Adipocyte (in vitro differentiated cells): ENCODE results near the gene PLA2G4A.

Source experiments
- DNase-seq: peaks from one replicate; pipeline ENCODE4 v3.0.0-alpha.2; 2015; ENCODE audit warnings: low read depth
- H3K27me3 ChIP-seq: replicated peaks from 2 replicates; pipeline ENCODE4 v1.7.0; 2013; ENCODE audit warnings: mild to moderate bottlenecking, low read length, moderate library complexity; ENCODE audit not compliant: control insufficient read depth, insufficient read depth
- H3K36me3 ChIP-seq: 2 replicates; pipeline ENCODE4 v1.7.0; 2013; ENCODE audit warnings: low read length, mild to moderate bottlenecking, moderate library complexity; ENCODE audit not compliant: control insufficient read depth, insufficient read depth, severe bottlenecking
- H3K4me1 ChIP-seq: 2 replicates; pipeline ENCODE4 v1.7.0; 2013; ENCODE audit warnings: mild to moderate bottlenecking, low read length, moderate library complexity; ENCODE audit not compliant: control insufficient read depth, insufficient read depth
- H3K4me3 ChIP-seq: 2 replicates; pipeline ENCODE4 v1.7.0; 2013; ENCODE audit warnings: mild to moderate bottlenecking, low read length, moderate library complexity
- H3K9ac ChIP-seq: 2 replicates; pipeline ENCODE4 v1.7.0; 2013; ENCODE audit warnings: mild to moderate bottlenecking, low read length, moderate library complexity
- H3K9me3 ChIP-seq: 2 replicates; pipeline ENCODE4 v1.7.0; 2013; ENCODE audit warnings: mild to moderate bottlenecking, low read length, moderate library complexity; ENCODE audit not compliant: control insufficient read depth

PLA2G4A gene

GRCh38 chr1:186849271-186849671, 20.5 kb downstream of the PLA2G4A start:
- Histone ChIP-seq H3K27me3 (no peaks in the 10 kb centered on the region), H3K4me1 (peaks cover 21% of the 10 kb centered on the region), H3K36me3 (no peaks in the 10 kb centered on the region), H3K9me3 (no peaks in the 10 kb centered on the region), H3K9ac (no peak overlapping the region), H3K4me3 (no peak overlapping the region)
- no peak for DNase-seq

GRCh38 chr1:186849826-186850225, 21.1 kb downstream of the PLA2G4A start:
- Histone ChIP-seq H3K27me3 (no peaks in the 10 kb centered on the region), H3K4me3 (no peak overlapping the region), H3K4me1 (peaks cover 21% of the 10 kb centered on the region), H3K9ac (no peak overlapping the region), H3K9me3 (no peaks in the 10 kb centered on the region), H3K36me3 (no peaks in the 10 kb centered on the region)
- DNase-seq, result peak; percentile 23

- H3K4me3 ChIP-seq, result no peak overlapping the region
- DNase-seq, result no peak
- no peaks in the 10 kb centered on the region for H3K9me3 ChIP-seq
- no peak overlapping the region for H3K9ac ChIP-seq
- no peaks in the 10 kb centered on the region for H3K36me3 ChIP-seq
- H3K27me3 ChIP-seq, result no peaks in the 10 kb centered on the region
- H3K4me1 ChIP-seq, result peaks cover 13% of the 10 kb centered on the region
These were observed 25.4 kb downstream of the PLA2G4A start for GRCh38 chr1:186854102-186854501.

GRCh38 chr1:186858923-186859322, 30.2 kb downstream of the PLA2G4A start:
- no peak overlapping the region for H3K9ac ChIP-seq
- no peaks in the 10 kb centered on the region for H3K9me3 ChIP-seq
- no peaks in the 10 kb centered on the region for H3K27me3 ChIP-seq
- H3K4me3 ChIP-seq, result no peak overlapping the region
- H3K4me1 ChIP-seq, result peaks cover 8% of the 10 kb centered on the region
- no peaks in the 10 kb centered on the region for H3K36me3 ChIP-seq
- no peak for DNase-seq

- Histone ChIP-seq H3K4me1 (peaks cover 8% of the 10 kb centered on the region), H3K4me3 (no peak overlapping the region), H3K36me3 (no peaks in the 10 kb centered on the region), H3K27me3 (no peaks in the 10 kb centered on the region), H3K9me3 (no peaks in the 10 kb centered on the region), H3K9ac (no peak overlapping the region)
- DNase-seq, result no peak
These were observed 31.2 kb downstream of the PLA2G4A start for GRCh38 chr1:186859995-186860394.

- Histone ChIP-seq H3K4me3 (no peak overlapping the region), H3K4me1 (peaks cover 1% of the 10 kb centered on the region), H3K27me3 (no peaks in the 10 kb centered on the region)
These were observed 35.5 kb downstream of the PLA2G4A start for GRCh38 chr1:186864296-186864695.

GRCh38 chr1:186865253-186865652, 36.5 kb downstream of the PLA2G4A start:
- H3K27me3 ChIP-seq, result no peaks in the 10 kb centered on the region
- no peak for DNase-seq
- H3K9me3 ChIP-seq, result no peaks in the 10 kb centered on the region
- H3K9ac ChIP-seq, result no peak overlapping the region
- H3K4me3 ChIP-seq, result no peak overlapping the region
- H3K4me1 ChIP-seq, result no peaks in the 10 kb centered on the region
- H3K36me3 ChIP-seq, result no peaks in the 10 kb centered on the region

More at GRCh38 chr1:186864296-186864695, 35.5 kb downstream of the PLA2G4A start:
- no peaks in the 10 kb centered on the region for H3K9me3 ChIP-seq
- no peak overlapping the region for H3K9ac ChIP-seq
- no peak for DNase-seq
- H3K36me3 ChIP-seq, result no peaks in the 10 kb centered on the region

GRCh38 chr1:186865857-186866256, 37.1 kb downstream of the PLA2G4A start:
- Histone ChIP-seq H3K27me3 (no peaks in the 10 kb centered on the region), H3K36me3 (no peaks in the 10 kb centered on the region), H3K4me3 (no peak overlapping the region), H3K9ac (no peak overlapping the region), H3K9me3 (no peaks in the 10 kb centered on the region), H3K4me1 (no peaks in the 10 kb centered on the region)
- DNase-seq, result no peak

- Histone ChIP-seq H3K9ac (no peak overlapping the region), H3K36me3 (no peaks in the 10 kb centered on the region), H3K4me1 (no peaks in the 10 kb centered on the region), H3K27me3 (no peaks in the 10 kb centered on the region), H3K4me3 (no peak overlapping the region), H3K9me3 (no peaks in the 10 kb centered on the region)
- DNase-seq, result no peak
These were observed 40.9 kb downstream of the PLA2G4A start for GRCh38 chr1:186869526-186870228.

GRCh38 chr1:186871784-186872183, 43.0 kb downstream of the PLA2G4A start:
- no peaks in the 10 kb centered on the region for H3K27me3 ChIP-seq

GRCh38 chr1:186872291-186872690, 43.5 kb downstream of the PLA2G4A start:
- Histone ChIP-seq H3K27me3 (no peaks in the 10 kb centered on the region), H3K4me1 (peaks cover under 1% of the 10 kb centered on the region), H3K36me3 (no peaks in the 10 kb centered on the region), H3K9ac (no peak overlapping the region), H3K4me3 (no peak overlapping the region), H3K9me3 (no peaks in the 10 kb centered on the region)
- DNase-seq, result no peak

More at GRCh38 chr1:186871784-186872183, 43.0 kb downstream of the PLA2G4A start:
- Histone ChIP-seq H3K36me3 (no peaks in the 10 kb centered on the region), H3K4me3 (no peak overlapping the region), H3K9me3 (no peaks in the 10 kb centered on the region), H3K4me1 (no peaks in the 10 kb centered on the region), H3K9ac (no peak overlapping the region)
- DNase-seq, result no peak

- DNase-seq, result no peak
- H3K27me3 ChIP-seq, result no peaks in the 10 kb centered on the region
- H3K9me3 ChIP-seq, result no peaks in the 10 kb centered on the region
- peaks cover 9% of the 10 kb centered on the region for H3K4me1 ChIP-seq
- no peak overlapping the region for H3K9ac ChIP-seq
- H3K36me3 ChIP-seq, result no peaks in the 10 kb centered on the region
- H3K4me3 ChIP-seq, result no peak overlapping the region
These were observed 44.9 kb downstream of the PLA2G4A start for GRCh38 chr1:186873687-186874086.
